ENCODE results near the gene PRIM2. TPM values are rescaled to one million over a fixed set of nuclear protein-coding genes. Genes with fewer than 3 reads are reported as not detected.
A peak's percentile ranks its signal among the peaks of the same experiment; 100 is the strongest.
"Not testable (repeated sequence)": the region's sequence is repeated elsewhere in the genome, so short reads cannot be mapped to it uniquely, and the experiment has no call there.

PRIM2 gene
- polyA plus RNA-seq, 1 donor = 9.5 TPM

- H3K27me3 ChIP-seq (ENCODE audit: control insufficient read depth, insufficient read depth, low read length); H3K4me3 ChIP-seq (ENCODE audit: low read length); H3K27ac ChIP-seq (ENCODE audit: low read length); H3K9me3 ChIP-seq (ENCODE audit: control insufficient read depth, low read depth, low read length); H3K36me3 ChIP-seq (ENCODE audit: control insufficient read depth, insufficient read depth, low read length); H3K4me1 ChIP-seq (ENCODE audit: control insufficient read depth, insufficient read depth, low read length); DNase-seq: not testable (repeated sequence)
Measured at GRCh38 chr6:57419341-57419740, 101.9 kb downstream of the PRIM2 start.

DNA sequence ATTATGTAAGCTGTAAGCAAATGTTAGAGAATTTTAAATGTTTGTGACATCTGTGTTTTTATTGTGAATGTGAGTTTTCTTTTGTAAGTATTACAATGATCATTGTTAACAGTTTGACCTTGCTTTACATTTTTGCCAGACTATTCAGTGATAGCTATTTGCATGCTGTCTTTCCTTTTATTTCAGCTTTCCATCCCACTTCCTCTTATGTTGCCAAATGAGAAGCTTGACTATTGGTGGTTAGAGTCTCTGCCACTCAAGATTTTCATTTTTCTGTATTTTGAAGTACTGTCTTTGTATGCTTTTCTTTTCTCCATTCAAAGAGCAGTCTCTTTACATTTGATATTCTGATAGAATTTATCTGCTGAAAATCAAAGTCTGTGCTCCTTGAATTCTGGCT lies 104.1 kb downstream of the PRIM2 start:
- Histone ChIP-seq H3K4me3 (ENCODE audit: low read length) (no peak overlapping the region), H3K4me1 (ENCODE audit: control insufficient read depth, insufficient read depth, low read length) (no peaks in the 10 kb centered on the region), H3K27me3 (ENCODE audit: control insufficient read depth, insufficient read depth, low read length) (no peaks in the 10 kb centered on the region), H3K9me3 (ENCODE audit: control insufficient read depth, low read depth, low read length) (no peaks in the 10 kb centered on the region), H3K36me3 (ENCODE audit: control insufficient read depth, insufficient read depth, low read length) (no peaks in the 10 kb centered on the region), H3K27ac (ENCODE audit: low read length) (no peak overlapping the region)
- no peak for DNase-seq

- 82% methylated on average over 3 of the region's 5 CpGs for WGBS (ENCODE audit: insufficient coverage, low lambda C conversion rate)
- Histone ChIP-seq H3K9me3 (ENCODE audit: control insufficient read depth, low read depth, low read length) (no peaks in the 10 kb centered on the region), H3K4me1 (ENCODE audit: control insufficient read depth, insufficient read depth, low read length) (no peaks in the 10 kb centered on the region), H3K27me3 (ENCODE audit: control insufficient read depth, insufficient read depth, low read length) (no peaks in the 10 kb centered on the region), H3K27ac (ENCODE audit: low read length) (no peak overlapping the region), H3K36me3 (ENCODE audit: control insufficient read depth, insufficient read depth, low read length) (no peaks in the 10 kb centered on the region), H3K4me3 (ENCODE audit: low read length) (no peak overlapping the region)
- DNase-seq = no peak
Measured at GRCh38 chr6:57423468-57423867, 106.0 kb downstream of the PRIM2 start.

- H3K4me3 ChIP-seq (ENCODE audit: low read length); H3K4me1 ChIP-seq (ENCODE audit: control insufficient read depth, insufficient read depth, low read length); H3K27me3 ChIP-seq (ENCODE audit: control insufficient read depth, insufficient read depth, low read length); H3K36me3 ChIP-seq (ENCODE audit: control insufficient read depth, insufficient read depth, low read length); DNase-seq; H3K27ac ChIP-seq (ENCODE audit: low read length); H3K9me3 ChIP-seq (ENCODE audit: control insufficient read depth, low read depth, low read length): not testable (repeated sequence)
Measured at GRCh38 chr6:57431742-57432141, 114.3 kb downstream of the PRIM2 start.

DNA sequence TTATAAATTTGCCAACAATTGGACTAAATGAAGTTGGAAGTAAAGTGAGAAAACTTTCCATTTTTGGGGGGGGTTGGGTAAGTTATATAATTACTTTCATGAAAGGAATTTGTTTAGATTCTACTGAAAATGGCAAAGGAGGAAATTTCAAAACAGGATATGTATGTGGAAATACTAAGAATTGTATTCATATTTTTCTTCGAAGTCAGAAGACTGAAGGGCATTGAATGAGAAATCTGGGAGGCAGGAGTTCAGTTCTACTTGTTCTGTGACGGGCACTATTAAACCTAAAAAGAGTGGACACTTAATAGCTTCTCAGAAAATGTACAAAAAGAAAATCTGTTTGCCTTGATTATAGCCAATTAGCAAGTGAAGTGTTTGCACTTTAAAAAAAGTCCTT lies 114.7 kb downstream of the PRIM2 start:
- H3K27ac ChIP-seq (ENCODE audit: low read length) = no peak overlapping the region
- no peaks in the 10 kb centered on the region for H3K36me3 ChIP-seq (ENCODE audit: control insufficient read depth, insufficient read depth, low read length)
- no peaks in the 10 kb centered on the region for H3K9me3 ChIP-seq (ENCODE audit: control insufficient read depth, low read depth, low read length)
- DNase-seq = no peak
- H3K27me3 ChIP-seq (ENCODE audit: control insufficient read depth, insufficient read depth, low read length) = no peaks in the 10 kb centered on the region
- H3K4me1 ChIP-seq (ENCODE audit: control insufficient read depth, insufficient read depth, low read length) = peaks cover 5% of the 10 kb centered on the region
- 57% methylated on average over 1 of the region's 2 CpGs for WGBS (ENCODE audit: insufficient coverage, low lambda C conversion rate)
- no peak overlapping the region for H3K4me3 ChIP-seq (ENCODE audit: low read length)

DNA sequence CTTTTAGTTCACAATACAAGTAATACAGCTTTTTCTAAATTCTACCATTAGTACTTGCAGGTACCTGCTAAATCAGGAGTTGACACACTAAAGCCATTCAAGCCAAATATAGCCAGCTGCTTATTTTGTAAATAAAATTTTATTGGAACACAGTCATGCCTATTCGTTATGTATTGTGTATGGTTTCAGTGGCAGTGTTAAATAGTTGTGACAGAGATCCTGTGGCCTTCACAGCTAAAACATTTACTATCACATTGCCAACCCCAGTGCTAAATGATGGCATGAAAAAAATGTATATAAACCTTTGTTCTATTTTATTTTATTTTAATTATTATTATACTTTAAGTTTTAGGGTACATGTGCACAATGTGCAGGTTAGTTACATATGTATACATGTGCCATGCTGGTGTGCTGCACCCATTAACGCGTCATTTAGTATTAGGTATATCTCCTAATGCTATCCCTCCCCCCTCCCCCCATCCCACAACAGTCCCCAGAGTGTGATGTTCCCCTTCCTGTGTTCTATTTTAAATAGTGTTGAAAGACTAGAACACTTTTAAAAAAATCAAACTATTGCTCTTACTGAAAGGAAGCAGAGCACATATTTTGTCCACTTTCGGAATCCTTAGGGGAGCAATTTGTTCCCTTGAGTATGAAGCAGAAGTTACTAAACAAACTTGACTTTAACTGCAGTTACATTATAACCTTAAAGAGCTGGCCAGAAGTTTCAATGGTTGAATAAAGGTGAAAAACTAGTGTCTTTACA lies 115.7 kb downstream of the PRIM2 start:
- Histone ChIP-seq H3K27me3 (ENCODE audit: control insufficient read depth, insufficient read depth, low read length) (no peaks in the 10 kb centered on the region), H3K4me3 (ENCODE audit: low read length) (no peak overlapping the region), H3K27ac (ENCODE audit: low read length) (no peak overlapping the region), H3K4me1 (ENCODE audit: control insufficient read depth, insufficient read depth, low read length) (peaks cover 5% of the 10 kb centered on the region), H3K36me3 (ENCODE audit: control insufficient read depth, insufficient read depth, low read length) (no peaks in the 10 kb centered on the region), H3K9me3 (ENCODE audit: control insufficient read depth, low read depth, low read length) (no peaks in the 10 kb centered on the region)
- DNase-seq = no peak
- WGBS (ENCODE audit: insufficient coverage, low lambda C conversion rate) = 100% methylated on average over 1 of the region's 4 CpGs

- not testable (repeated sequence) for H3K27ac ChIP-seq (ENCODE audit: low read length)
Measured at GRCh38 chr6:57433790-57434189, 116.4 kb downstream of the PRIM2 start.

GRCh38 chr6:57434944-57435343 lies 117.5 kb downstream of the PRIM2 start:
- no peak for DNase-seq
- H3K4me3 ChIP-seq (ENCODE audit: low read length) = no peak overlapping the region
- H3K27me3 ChIP-seq (ENCODE audit: control insufficient read depth, insufficient read depth, low read length) = no peaks in the 10 kb centered on the region
- no peaks in the 10 kb centered on the region for H3K9me3 ChIP-seq (ENCODE audit: control insufficient read depth, low read depth, low read length)
- peaks cover 5% of the 10 kb centered on the region for H3K4me1 ChIP-seq (ENCODE audit: control insufficient read depth, insufficient read depth, low read length)
- WGBS (ENCODE audit: insufficient coverage, low lambda C conversion rate) = no CpG with 5 or more reads among the region's 4 CpGs
- H3K27ac ChIP-seq (ENCODE audit: low read length) = no peak overlapping the region
- no peaks in the 10 kb centered on the region for H3K36me3 ChIP-seq (ENCODE audit: control insufficient read depth, insufficient read depth, low read length)

More at GRCh38 chr6:57433790-57434189, 116.4 kb downstream of the PRIM2 start:
- not testable (repeated sequence) for DNase-seq; H3K9me3 ChIP-seq (ENCODE audit: control insufficient read depth, low read depth, low read length); H3K36me3 ChIP-seq (ENCODE audit: control insufficient read depth, insufficient read depth, low read length); H3K4me1 ChIP-seq (ENCODE audit: control insufficient read depth, insufficient read depth, low read length); H3K27me3 ChIP-seq (ENCODE audit: control insufficient read depth, insufficient read depth, low read length); H3K4me3 ChIP-seq (ENCODE audit: low read length)
- no CpG with 5 or more reads among the region's 9 CpGs for WGBS (ENCODE audit: insufficient coverage, low lambda C conversion rate)

- H3K27me3 ChIP-seq (ENCODE audit: control insufficient read depth, insufficient read depth, low read length) = no peaks in the 10 kb centered on the region
- no peak overlapping the region for H3K4me3 ChIP-seq (ENCODE audit: low read length)
- WGBS (ENCODE audit: insufficient coverage, low lambda C conversion rate) = 90% methylated on average over 1 of the region's 3 CpGs
- peak; percentile 40 to 75 for DNase-seq
- H3K36me3 ChIP-seq (ENCODE audit: control insufficient read depth, insufficient read depth, low read length) = no peaks in the 10 kb centered on the region
- peaks cover 5% of the 10 kb centered on the region for H3K4me1 ChIP-seq (ENCODE audit: control insufficient read depth, insufficient read depth, low read length)
- H3K27ac ChIP-seq (ENCODE audit: low read length) = no peak overlapping the region
- H3K9me3 ChIP-seq (ENCODE audit: control insufficient read depth, low read depth, low read length) = no peaks in the 10 kb centered on the region
Measured at GRCh38 chr6:57435475-57436160, 118.2 kb downstream of the PRIM2 start.

DNA sequence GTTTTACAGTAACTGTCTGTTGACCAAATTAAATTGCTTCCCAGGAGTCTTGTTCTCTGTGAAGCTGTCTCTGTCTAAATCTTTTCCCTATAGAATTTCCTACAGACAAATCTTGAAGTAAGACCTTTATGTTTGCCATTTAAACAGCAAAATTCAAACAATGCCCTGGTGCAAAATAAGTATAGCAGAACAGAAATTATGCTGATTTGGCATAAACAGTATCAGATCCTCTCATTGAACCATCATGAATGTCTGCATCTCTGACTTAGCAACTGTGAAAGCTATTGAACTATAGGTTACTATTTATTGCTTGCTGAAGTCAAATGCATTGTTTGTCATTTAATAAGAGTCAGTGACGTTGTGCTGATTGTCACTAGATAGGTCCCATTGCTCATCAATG lies 123.3 kb downstream of the PRIM2 start:
- not testable (repeated sequence) for DNase-seq; H3K9me3 ChIP-seq (ENCODE audit: control insufficient read depth, low read depth, low read length); H3K4me3 ChIP-seq (ENCODE audit: low read length); H3K36me3 ChIP-seq (ENCODE audit: control insufficient read depth, insufficient read depth, low read length); H3K27ac ChIP-seq (ENCODE audit: low read length); H3K27me3 ChIP-seq (ENCODE audit: control insufficient read depth, insufficient read depth, low read length); H3K4me1 ChIP-seq (ENCODE audit: control insufficient read depth, insufficient read depth, low read length)
- no CpG with 5 or more reads among the region's 1 CpG for WGBS (ENCODE audit: insufficient coverage, low lambda C conversion rate)

GRCh38 chr6:57442133-57442532 lies 124.7 kb downstream of the PRIM2 start:
- not testable (repeated sequence) for H3K36me3 ChIP-seq (ENCODE audit: control insufficient read depth, insufficient read depth, low read length); H3K27ac ChIP-seq (ENCODE audit: low read length); H3K4me3 ChIP-seq (ENCODE audit: low read length); H3K4me1 ChIP-seq (ENCODE audit: control insufficient read depth, insufficient read depth, low read length); DNase-seq; H3K27me3 ChIP-seq (ENCODE audit: control insufficient read depth, insufficient read depth, low read length); H3K9me3 ChIP-seq (ENCODE audit: control insufficient read depth, low read depth, low read length)
